Endodermal cell (in vitro differentiated cells): ENCODE results near the gene TSEN54. TPM values are rescaled to one million over a fixed set of nuclear protein-coding genes. Genes with fewer than 3 reads are reported as not detected.
A peak's percentile ranks its signal among the peaks of the same experiment; 100 is the strongest.

ENCODE experiments used
- DNase-seq: peaks from one replicate; pipeline ENCODE4 v3.0.0-alpha.2; 2017
- H3K27ac ChIP-seq: 2 replicates; pipeline ENCODE4 v1.5.1; 2013; ENCODE audit warnings: mild to moderate bottlenecking, low read depth, low read length, moderate library complexity
- H3K27me3 ChIP-seq: 2 replicates; pipeline ENCODE4 v1.6.1; 2013; ENCODE audit warnings: mild to moderate bottlenecking, low read length, moderate library complexity; ENCODE audit not compliant: insufficient read depth, control insufficient read depth, poor library complexity, severe bottlenecking
- H3K36me3 ChIP-seq: 2 replicates; pipeline ENCODE4 v1.7.0; 2013; ENCODE audit warnings: mild to moderate bottlenecking, low read length, moderate library complexity; ENCODE audit not compliant: control insufficient read depth, insufficient read depth
- H3K4me1 ChIP-seq: one replicate; pipeline ENCODE4 v1.7.0; 2013; ENCODE audit warnings: low read length; ENCODE audit not compliant: control insufficient read depth, insufficient read depth
- H3K4me3 ChIP-seq: 2 replicates; pipeline ENCODE4 v1.5.1; 2013; ENCODE audit warnings: mild to moderate bottlenecking, low read length, moderate library complexity
- H3K9ac ChIP-seq: 2 replicates; pipeline ENCODE4 v1.6.1; 2013; ENCODE audit warnings: mild to moderate bottlenecking, low read length, moderate library complexity; ENCODE audit not compliant: poor library complexity, severe bottlenecking; ENCODE audit errors: extremely low read depth
- H3K9me3 ChIP-seq: 2 replicates; pipeline ENCODE4 v1.6.1; 2013; ENCODE audit warnings: mild to moderate bottlenecking, low read length, moderate library complexity; ENCODE audit not compliant: control insufficient read depth
- H3K27ac Mint-ChIP-seq: 2 replicates; pipeline ENCODE4 v1.8.0; 2020; ENCODE audit warnings: mixed read lengths
- H3K27me3 Mint-ChIP-seq: 2 replicates; pipeline ENCODE4 v1.8.0; 2021; ENCODE audit warnings: mild to moderate bottlenecking, mixed read lengths; ENCODE audit not compliant: insufficient read depth
- H3K36me3 Mint-ChIP-seq: 2 replicates; pipeline ENCODE4 v1.8.0; 2020; ENCODE audit warnings: low read depth, mixed read lengths
- H3K4me1 Mint-ChIP-seq: 2 replicates; pipeline ENCODE4 v1.8.0; 2020; ENCODE audit warnings: mixed read lengths
- H3K4me3 Mint-ChIP-seq: 2 replicates; pipeline ENCODE4 v1.8.0; 2020; ENCODE audit warnings: mild to moderate bottlenecking, moderate library complexity, mixed read lengths
- H3K9me3 Mint-ChIP-seq: 2 replicates; pipeline ENCODE4 v1.8.0; 2020; ENCODE audit warnings: mild to moderate bottlenecking, mixed read lengths
- CTCF ChIP-seq: fragments of 200-600 bp; sonication (generic); conservative IDR thresholded peaks from 2 replicates; pipeline ENCODE4 v1.5.0; 2021; ENCODE audit warnings: antibody characterized with exemption, mild to moderate bottlenecking
- WGBS, 2 experiments: methylation state at CpG; one replicate each; pipeline versions ENCODE4 v1.1.5 to v1.1.7; 2013; ENCODE audit warnings: missing lambda C conversion rate in 2 of 2, mixed read lengths in 1 of 2; ENCODE audit not compliant: insufficient coverage in 1 of 2, insufficient read length in 1 of 2; 5-methylcytosine and 5-hydroxymethylcytosine counted together
- total RNA-seq, 2 donors: library from RNA; stranded (reverse); fragmentation: NEBNext Ultra II Directional in 1 of 2; extraction: Animal tissue kit (Norgen Biotek cat#: 25700) in 1 of 2; gene quantifications; 2 replicates in 1 of 2; 3 replicates in 1 of 2; pipeline ENCODE4 v1.2.1, GENCODE V29; 2021

Gene TSEN54
- total RNA-seq, 2 donors from 2014 or later = 37.7 to 39.1 TPM

GRCh38 chr17:75568412-75569255 lies 52.3 kb downstream of the TSEN54 start:
- H3K9me3 Mint-ChIP-seq = no peaks in the 10 kb centered on the region
- no peak overlapping the region for H3K27ac Mint-ChIP-seq
- no peaks in the 10 kb centered on the region for H3K4me1 ChIP-seq
- DNase-seq = peak; percentile 38
- peaks cover 37% of the 10 kb centered on the region for H3K36me3 Mint-ChIP-seq
- WGBS, 2 experiments = 93 to 97% methylated on average over 17 to 31 of the region's 31 CpGs
- no peaks in the 10 kb centered on the region for H3K27me3 Mint-ChIP-seq
- no peak overlapping the region for H3K27ac ChIP-seq
- H3K9ac ChIP-seq = no peak overlapping the region
- peaks cover 7% of the 10 kb centered on the region for H3K36me3 ChIP-seq
- no peaks in the 10 kb centered on the region for H3K4me1 Mint-ChIP-seq
- no peaks in the 10 kb centered on the region for H3K27me3 ChIP-seq
- TF ChIP-seq CTCF = no peak
- no peak overlapping the region for H3K4me3 ChIP-seq
- H3K4me3 Mint-ChIP-seq = no peak overlapping the region
- H3K9me3 ChIP-seq = no peaks in the 10 kb centered on the region

- Histone ChIP-seq H3K9me3 (no peaks in the 10 kb centered on the region), H3K27me3 (no peaks in the 10 kb centered on the region), H3K9ac (no peak overlapping the region), H3K4me1 (no peaks in the 10 kb centered on the region), H3K36me3 (no peaks in the 10 kb centered on the region), H3K27ac (no peak overlapping the region), H3K4me3 (no peak overlapping the region)
- Mint-ChIP-seq H3K4me3 (no peak overlapping the region), H3K27ac (no peak overlapping the region), H3K27me3 (no peaks in the 10 kb centered on the region), H3K36me3 (peaks cover 29% of the 10 kb centered on the region), H3K4me1 (no peaks in the 10 kb centered on the region), H3K9me3 (no peaks in the 10 kb centered on the region)
- TF ChIP-seq CTCF = no peak
- DNase-seq = peak; percentile 51
- WGBS, 2 experiments = 93 to 96% methylated on average over 26 to 35 of the region's 35 CpGs
Measured at GRCh38 chr17:75570034-75570676, 53.8 kb downstream of the TSEN54 start.

- Histone ChIP-seq H3K27ac (no peak overlapping the region), H3K4me1 (no peaks in the 10 kb centered on the region), H3K9me3 (no peaks in the 10 kb centered on the region), H3K36me3 (no peaks in the 10 kb centered on the region), H3K4me3 (no peak overlapping the region), H3K9ac (no peak overlapping the region), H3K27me3 (no peaks in the 10 kb centered on the region)
- Mint-ChIP-seq H3K4me1 (no peaks in the 10 kb centered on the region), H3K4me3 (no peak overlapping the region), H3K27me3 (no peaks in the 10 kb centered on the region), H3K27ac (no peak overlapping the region), H3K9me3 (no peaks in the 10 kb centered on the region), H3K36me3 (peaks cover 29% of the 10 kb centered on the region)
- no peak for TF ChIP-seq CTCF
- WGBS, 2 experiments = 94 to 96% methylated on average over 2 to 11 of the region's 11 CpGs
- no peak for DNase-seq
Measured at GRCh38 chr17:75570772-75571171, 54.4 kb downstream of the TSEN54 start.
